Calu3 (cell line): ENCODE measurements around the gene SIRPA. TPM values are rescaled to one million over a fixed set of nuclear protein-coding genes. Genes with fewer than 3 reads are reported as not detected.
"Not testable (repeated sequence)": the region's sequence is repeated elsewhere in the genome, so short reads cannot be mapped to it uniquely, and the experiment has no call there.

Source experiments
- BruUV-seq: library from RNA; stranded (reverse); fragments of 400-500 nt; replicated peaks from 2 replicates; lab custom pipeline; 2021; lab: Mats Ljungman, UMichigan
- CTCF ChIA-PET: fragments of 300-600 bp; sonication (Branson Sonifier 250); formaldehyde crosslinking; loops from one replicate; lab custom pipeline; 2022; ENCODE audit warnings: antibody characterized with exemption; lab: Charles Lee
- DNase-seq: peaks from one replicate; pipeline ENCODE4 v3.0.0; 2022
- H3K27ac Mint-ChIP-seq: one replicate; pipeline ENCODE4 v1.8.0; 2022; ENCODE audit warnings: mixed read lengths; ENCODE audit not compliant: unreplicated experiment
- H3K27me3 Mint-ChIP-seq: one replicate; pipeline ENCODE4 v1.8.0; 2022; ENCODE audit warnings: mixed read lengths; ENCODE audit not compliant: unreplicated experiment
- H3K36me3 Mint-ChIP-seq: one replicate; pipeline ENCODE4 v1.8.0; 2022; ENCODE audit warnings: mild to moderate bottlenecking, moderate library complexity, mixed read lengths; ENCODE audit not compliant: insufficient read depth, unreplicated experiment
- H3K4me1 Mint-ChIP-seq: one replicate; pipeline ENCODE4 v1.8.0; 2022; ENCODE audit warnings: mild to moderate bottlenecking, low read depth, mixed read lengths; ENCODE audit not compliant: unreplicated experiment
- H3K4me3 Mint-ChIP-seq: one replicate; pipeline ENCODE4 v1.8.0; 2022; ENCODE audit warnings: mild to moderate bottlenecking, low read depth, moderate library complexity, mixed read lengths; ENCODE audit not compliant: unreplicated experiment
- H3K9me3 Mint-ChIP-seq: one replicate; pipeline ENCODE4 v1.8.0; 2022; ENCODE audit warnings: low read depth, mixed read lengths; ENCODE audit not compliant: unreplicated experiment
- intact Hi-C: fragments of 100-400 bp; cut with micrococcal nuclease; formaldehyde crosslinking; loops from one replicate; pipeline ENCODE4 v1.10.0; 2022; ENCODE audit not compliant: unreplicated experiment
- total RNA-seq: library from RNA; stranded (reverse); gene quantifications from 2 replicates; pipeline ENCODE4 v1.2.3, GENCODE V29; 2022
- TF ChIP-seq, protein P1 (sequence below): fragments of 200-600 bp; IDR thresholded peaks from one replicate; pipeline ENCODE4 v1.8.0; 2022; ENCODE audit warnings: antibody characterized with exemption; ENCODE audit not compliant: unreplicated experiment

SIRPA gene
- total RNA-seq, 1 experiment from 2014 or later: 24.0 TPM

DNA sequence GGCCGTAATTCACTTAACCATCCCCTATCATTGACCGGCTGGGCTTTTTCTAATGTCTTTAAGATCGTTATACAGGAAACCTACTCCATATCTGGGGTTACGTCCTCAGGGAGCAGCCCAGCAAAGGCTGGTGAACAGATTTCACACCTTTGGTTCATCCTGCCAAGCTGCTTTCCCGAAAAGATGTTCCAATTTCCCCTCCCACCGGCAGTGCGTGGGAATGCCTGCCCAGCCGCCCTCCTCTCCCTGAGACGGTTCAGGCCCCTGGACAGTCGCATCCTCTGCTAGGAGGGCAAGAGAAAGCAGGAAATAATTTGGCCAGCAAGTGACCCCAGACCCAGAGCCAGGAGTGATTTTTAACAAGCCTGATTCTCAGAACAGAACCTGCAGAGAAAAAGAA lies 16.3 kb downstream of the SIRPA start:
- no peaks in the 10 kb centered on the region for H3K27me3 Mint-ChIP-seq
- DNase-seq: no peak
- H3K4me3 Mint-ChIP-seq: no peak overlapping the region
- peaks cover 20% of the 10 kb centered on the region for H3K4me1 Mint-ChIP-seq
- no peak overlapping the region for H3K27ac Mint-ChIP-seq
- intact Hi-C loops: no loop called here
- no TSS peak for BruUV-seq
- peaks cover 5% of the 10 kb centered on the region for H3K36me3 Mint-ChIP-seq
- TF ChIP-seq, protein P1, sequence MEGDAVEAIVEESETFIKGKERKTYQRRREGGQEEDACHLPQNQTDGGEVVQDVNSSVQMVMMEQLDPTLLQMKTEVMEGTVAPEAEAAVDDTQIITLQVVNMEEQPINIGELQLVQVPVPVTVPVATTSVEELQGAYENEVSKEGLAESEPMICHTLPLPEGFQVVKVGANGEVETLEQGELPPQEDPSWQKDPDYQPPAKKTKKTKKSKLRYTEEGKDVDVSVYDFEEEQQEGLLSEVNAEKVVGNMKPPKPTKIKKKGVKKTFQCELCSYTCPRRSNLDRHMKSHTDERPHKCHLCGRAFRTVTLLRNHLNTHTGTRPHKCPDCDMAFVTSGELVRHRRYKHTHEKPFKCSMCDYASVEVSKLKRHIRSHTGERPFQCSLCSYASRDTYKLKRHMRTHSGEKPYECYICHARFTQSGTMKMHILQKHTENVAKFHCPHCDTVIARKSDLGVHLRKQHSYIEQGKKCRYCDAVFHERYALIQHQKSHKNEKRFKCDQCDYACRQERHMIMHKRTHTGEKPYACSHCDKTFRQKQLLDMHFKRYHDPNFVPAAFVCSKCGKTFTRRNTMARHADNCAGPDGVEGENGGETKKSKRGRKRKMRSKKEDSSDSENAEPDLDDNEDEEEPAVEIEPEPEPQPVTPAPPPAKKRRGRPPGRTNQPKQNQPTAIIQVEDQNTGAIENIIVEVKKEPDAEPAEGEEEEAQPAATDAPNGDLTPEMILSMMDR: no peak
- CTCF ChIA-PET: no interaction called here
- no peaks in the 10 kb centered on the region for H3K9me3 Mint-ChIP-seq

DNA sequence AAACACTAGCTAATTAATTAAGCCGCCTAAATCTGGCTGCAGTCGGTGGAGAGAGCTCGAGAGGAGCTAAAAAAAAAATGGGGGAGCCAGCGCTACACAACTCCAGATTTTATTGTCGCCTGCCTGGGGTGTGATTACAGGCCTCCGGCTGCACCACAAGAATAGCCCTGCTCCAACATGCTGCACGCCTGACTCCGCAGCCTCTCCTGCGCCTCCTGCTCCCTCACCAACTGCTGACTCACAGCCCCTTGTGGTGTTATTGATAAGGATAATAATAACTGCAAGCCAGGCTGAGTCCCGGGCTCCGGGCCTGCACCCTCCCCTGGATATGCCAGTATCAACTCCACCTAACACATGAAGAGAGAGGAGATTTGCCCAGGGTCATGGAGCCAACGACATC lies 16.8 kb downstream of the SIRPA start:
- H3K27me3 Mint-ChIP-seq: no peaks in the 10 kb centered on the region
- TF ChIP-seq, protein P1: no peak
- peaks cover 5% of the 10 kb centered on the region for H3K36me3 Mint-ChIP-seq
- no peaks in the 10 kb centered on the region for H3K9me3 Mint-ChIP-seq
- CTCF ChIA-PET: no interaction called here
- H3K4me3 Mint-ChIP-seq: no peak overlapping the region
- intact Hi-C loops: no loop called here
- peaks cover 16% of the 10 kb centered on the region for H3K4me1 Mint-ChIP-seq
- no TSS peak for BruUV-seq
- no peak overlapping the region for H3K27ac Mint-ChIP-seq
- DNase-seq: no peak

DNA sequence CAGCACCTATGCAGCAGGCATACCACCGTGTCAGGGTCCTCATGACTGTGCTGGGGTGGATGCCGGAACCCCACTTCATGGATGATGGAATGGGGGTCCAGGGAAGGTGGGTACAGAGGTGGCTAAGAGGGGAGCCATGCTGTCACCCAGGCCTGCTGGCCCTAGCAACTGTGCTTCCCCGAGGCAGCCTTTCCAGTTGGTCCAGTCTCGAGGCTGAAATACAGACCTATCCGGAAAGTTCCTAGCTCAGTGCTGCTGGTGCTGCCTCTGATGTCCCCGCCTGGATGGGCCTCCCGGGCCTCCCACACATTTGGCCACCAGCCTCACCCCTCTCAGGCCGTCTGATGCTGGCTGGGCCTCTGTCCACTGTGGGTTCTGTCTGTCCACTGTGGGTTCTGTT lies 17.4 kb downstream of the SIRPA start:
- H3K4me3 Mint-ChIP-seq: no peak overlapping the region
- CTCF ChIA-PET: no interaction called here

DNA sequence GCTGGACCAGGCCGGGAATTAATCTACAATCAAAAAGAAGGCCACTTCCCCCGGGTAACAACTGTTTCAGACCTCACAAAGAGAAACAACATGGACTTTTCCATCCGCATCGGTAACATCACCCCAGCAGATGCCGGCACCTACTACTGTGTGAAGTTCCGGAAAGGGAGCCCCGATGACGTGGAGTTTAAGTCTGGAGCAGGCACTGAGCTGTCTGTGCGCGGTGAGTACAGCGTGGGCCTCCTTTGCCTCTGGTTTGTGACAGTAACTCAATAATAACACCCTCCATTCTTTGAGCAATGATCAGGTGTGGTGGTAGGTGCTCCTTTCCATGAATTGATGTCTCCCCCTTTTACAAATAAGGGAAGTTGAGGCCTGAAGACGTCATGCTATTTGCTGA lies 20.0 kb downstream of the SIRPA start:
- BruUV-seq, CTCF ChIA-PET, H3K27me3 Mint-ChIP-seq, H3K9me3 Mint-ChIP-seq, H3K27ac Mint-ChIP-seq, H3K36me3 Mint-ChIP-seq, DNase-seq, intact Hi-C loops, H3K4me3 Mint-ChIP-seq: not testable (repeated sequence)
- H3K4me1 Mint-ChIP-seq: peaks cover 17% of the 10 kb centered on the region

More for the DNA sequence above, 17.4 kb downstream of the SIRPA start:
- no peaks in the 10 kb centered on the region for H3K9me3 Mint-ChIP-seq
- no TSS peak for BruUV-seq
- peaks cover 12% of the 10 kb centered on the region for H3K4me1 Mint-ChIP-seq
- H3K36me3 Mint-ChIP-seq: peaks cover 5% of the 10 kb centered on the region
- no peak overlapping the region for H3K27ac Mint-ChIP-seq
- TF ChIP-seq, protein P1: no peak
- H3K27me3 Mint-ChIP-seq: no peaks in the 10 kb centered on the region
- DNase-seq: no peak
- intact Hi-C loops: no loop called here

DNA sequence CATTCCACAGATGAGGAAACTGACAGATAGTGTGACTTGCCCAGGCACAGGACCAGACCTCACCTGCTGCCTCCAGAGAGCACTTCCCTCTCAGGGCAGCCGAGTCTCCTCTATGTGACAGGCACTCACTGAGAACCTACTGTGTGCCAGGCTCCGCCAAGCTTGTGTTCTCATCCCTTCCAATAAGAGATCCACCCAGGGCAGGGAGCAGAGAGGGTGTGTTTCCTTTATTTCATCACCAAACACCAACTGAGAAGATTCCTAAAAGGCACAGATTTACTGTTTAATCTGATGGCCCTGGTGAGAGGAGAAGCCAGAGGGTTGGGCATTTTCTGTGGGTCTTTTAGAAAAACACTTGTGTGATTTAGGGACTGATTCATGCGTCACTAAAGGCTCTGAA lies 20.5 kb downstream of the SIRPA start:
- Mint-ChIP-seq H3K27me3 (no peaks in the 10 kb centered on the region), H3K27ac (no peak overlapping the region), H3K4me1 (peaks cover 21% of the 10 kb centered on the region), H3K36me3 (peaks cover 6% of the 10 kb centered on the region), H3K9me3 (no peaks in the 10 kb centered on the region), H3K4me3 (no peak overlapping the region)
- TF ChIP-seq, protein P1: no peak
- CTCF ChIA-PET: no interaction called here
- intact Hi-C loops: no loop called here
- no peak for DNase-seq
- BruUV-seq: no TSS peak
